ENCODE measurements around the gene FOSL1. TPM values are rescaled to one million over a fixed set of nuclear protein-coding genes. Genes with fewer than 3 reads are reported as not detected.

Gene FOSL1
- total and polyA plus RNA-seq, 2 of the 13 experiments (the other 11 are each of a cell fraction or from before 2014, with no cell fraction given): 4.0 to 4.1 TPM

GRCh38 chr11:65859095-65859811, 40.9 kb downstream of the FOSL1 start (continued):
- no peak for TF ChIP-seq AKNA (CRISPR knock-in tag; IDR thresholded peaks at IDR 0.05; ENCODE audit: borderline replicate concordance)
- no peak for TF ChIP-seq PAF1 (CRISPR knock-in tag; IDR thresholded peaks at IDR 0.05)
- TF ChIP-seq U2AF1 (optimal IDR thresholded peaks at IDR 0.05; ENCODE audit: low read depth, low read length): no peak
- no peak for TF ChIP-seq PHF8 (CRISPR knock-in tag; IDR thresholded peaks at IDR 0.05)
- TF ChIP-seq ZNF841 (CRISPR knock-in tag; IDR thresholded peaks at IDR 0.05; ENCODE audit: borderline replicate concordance): no peak
- TF ChIP-seq SP2 (CRISPR knock-in tag; IDR thresholded peaks at IDR 0.05): no peak
- TF ChIP-seq NR2F2 (IDR thresholded peaks at IDR 0.05; ENCODE audit: borderline replicate concordance, low read depth): no peak
- TF ChIP-seq HNRNPLL (IDR thresholded peaks at IDR 0.05; ENCODE audit: low read depth, low read length, poor library complexity, severe bottlenecking): no peak
- no peak for TF ChIP-seq ZKSCAN5 (CRISPR knock-in tag; IDR thresholded peaks at IDR 0.05)
- no peak for TF ChIP-seq ZNF468 (CRISPR knock-in tag; IDR thresholded peaks at IDR 0.05)
- TF ChIP-seq PBX3 (CRISPR knock-in tag; IDR thresholded peaks at IDR 0.05; ENCODE audit: borderline replicate concordance): no peak
- no peak for TF ChIP-seq U2AF2 (IDR thresholded peaks at IDR 0.05; ENCODE audit: low read depth, low read length)
- no peak for TF ChIP-seq TSC22D2 (CRISPR knock-in tag; IDR thresholded peaks at IDR 0.05; ENCODE audit: borderline replicate concordance)
- no peak for TF ChIP-seq FIP1L1 (IDR thresholded peaks at IDR 0.05; ENCODE audit: borderline replicate concordance, insufficient read depth, low read depth, low read length)
- no peak for TF ChIP-seq ZGPAT (CRISPR knock-in tag; IDR thresholded peaks at IDR 0.05)
- no peak for TF ChIP-seq ZNF616 (CRISPR knock-in tag; IDR thresholded peaks at IDR 0.05; ENCODE audit: low read depth)
- TF ChIP-seq XRCC5 (optimal IDR thresholded peaks at IDR 0.05; ENCODE audit: low read length): no peak
- TF ChIP-seq PRPF4 (IDR thresholded peaks at IDR 0.05; ENCODE audit: low read depth, low read length, poor library complexity, severe bottlenecking): no peak
- peak; percentile 67; the same call in 1 of the 2 replicates for TF ChIP-seq ZNF143 (CRISPR knock-in tag; IDR thresholded peaks at IDR 0.05)
- TF ChIP-seq HMG20B (CRISPR knock-in tag; conservative IDR thresholded peaks at IDR 0.05): no peak
- peak; percentile 70 for TF ChIP-seq TEAD3 (CRISPR knock-in tag; optimal IDR thresholded peaks at IDR 0.05; ENCODE audit: borderline replicate concordance)
- no peak for TF ChIP-seq ARID2 (CRISPR knock-in tag; IDR thresholded peaks at IDR 0.05; ENCODE audit: borderline replicate concordance)
- TF ChIP-seq GLI4 (CRISPR knock-in tag; IDR thresholded peaks at IDR 0.05; ENCODE audit: borderline replicate concordance): no peak
- TF ChIP-seq GATAD1 (CRISPR knock-in tag; IDR thresholded peaks at IDR 0.05): peak; percentile 67
